NCI-H187 treated with DMSO at 0.1 percent for 48 hours (cell line): ENCODE data around the gene GIMAP1.
"Not testable (repeated sequence)": the region's sequence is repeated elsewhere in the genome, so short reads cannot be mapped to it uniquely, and the experiment has no call there.

ENCODE experiments used
- DNase-seq: peaks from one replicate; lab custom pipeline; 2025; lab: John Stamatoyannopoulos, UW

The GIMAP1 gene

DNA sequence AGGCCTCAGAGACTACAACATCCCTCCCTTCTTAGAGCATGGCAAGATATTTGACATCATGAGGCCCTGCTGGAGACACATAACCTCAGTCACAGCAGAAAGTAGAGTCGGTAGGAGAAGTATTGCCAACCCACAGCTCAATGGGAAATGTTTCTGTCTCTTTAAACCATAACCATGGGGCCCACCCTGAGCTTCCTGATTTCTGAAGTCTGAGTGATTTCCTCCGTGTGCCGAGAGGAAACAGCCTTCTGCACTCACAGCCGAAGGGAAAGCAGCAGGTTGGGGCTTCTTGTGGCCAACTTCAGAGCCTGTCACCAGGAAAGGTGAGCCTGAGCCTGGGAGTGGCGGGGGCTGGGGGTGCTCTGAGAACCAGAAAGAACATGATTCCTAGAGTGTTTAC lies at the start of gene GIMAP1:
TSS of gene GIMAP1 (plus strand) at position 246 of the 400 bp plus-strand sequence. CDS start 2,435 bp downstream, outside the sequence.
- no peak for DNase-seq

DNA sequence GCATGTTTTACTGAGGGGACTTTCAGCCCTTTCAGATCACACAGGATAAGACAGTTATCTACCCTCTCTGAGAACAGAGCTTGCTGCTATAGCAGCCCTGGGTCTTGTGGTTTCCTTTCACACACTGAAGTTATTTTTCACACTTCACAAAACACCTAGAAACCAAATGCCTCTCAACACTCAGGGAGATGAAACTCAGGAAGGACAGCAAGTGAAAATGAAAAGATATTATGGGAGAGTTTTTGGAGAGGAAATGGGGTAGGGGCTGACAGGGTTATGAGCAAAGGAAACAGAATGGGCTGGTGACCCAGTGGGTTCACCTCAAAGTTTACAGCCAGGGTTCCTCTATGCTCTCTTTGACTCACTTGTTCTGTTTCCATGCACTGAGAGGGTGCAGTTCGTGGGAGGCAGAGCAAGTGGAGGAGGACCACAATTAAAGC lies 47.9 kb upstream of the GIMAP1 start:
- DNase-seq, result no peak

DNA sequence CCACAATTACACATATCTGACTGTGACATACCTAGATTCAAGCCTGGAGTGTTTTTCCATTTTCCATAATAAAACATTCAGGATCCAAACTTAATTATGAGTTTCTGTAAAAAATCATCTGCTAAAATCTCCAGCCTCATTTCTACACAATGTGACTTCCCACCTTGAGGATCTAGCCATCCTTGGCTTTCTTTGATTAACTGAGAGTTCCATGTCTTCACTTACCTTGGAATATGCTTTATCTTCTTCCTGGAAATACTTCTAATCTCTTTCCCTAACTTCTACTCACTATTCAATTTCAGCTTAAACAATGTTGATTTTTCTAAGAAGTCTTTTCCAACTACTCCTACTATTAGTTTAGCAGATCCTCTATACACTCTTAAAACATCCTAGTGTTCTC lies 47.4 kb upstream of the GIMAP1 start:
- no peak for DNase-seq

DNA sequence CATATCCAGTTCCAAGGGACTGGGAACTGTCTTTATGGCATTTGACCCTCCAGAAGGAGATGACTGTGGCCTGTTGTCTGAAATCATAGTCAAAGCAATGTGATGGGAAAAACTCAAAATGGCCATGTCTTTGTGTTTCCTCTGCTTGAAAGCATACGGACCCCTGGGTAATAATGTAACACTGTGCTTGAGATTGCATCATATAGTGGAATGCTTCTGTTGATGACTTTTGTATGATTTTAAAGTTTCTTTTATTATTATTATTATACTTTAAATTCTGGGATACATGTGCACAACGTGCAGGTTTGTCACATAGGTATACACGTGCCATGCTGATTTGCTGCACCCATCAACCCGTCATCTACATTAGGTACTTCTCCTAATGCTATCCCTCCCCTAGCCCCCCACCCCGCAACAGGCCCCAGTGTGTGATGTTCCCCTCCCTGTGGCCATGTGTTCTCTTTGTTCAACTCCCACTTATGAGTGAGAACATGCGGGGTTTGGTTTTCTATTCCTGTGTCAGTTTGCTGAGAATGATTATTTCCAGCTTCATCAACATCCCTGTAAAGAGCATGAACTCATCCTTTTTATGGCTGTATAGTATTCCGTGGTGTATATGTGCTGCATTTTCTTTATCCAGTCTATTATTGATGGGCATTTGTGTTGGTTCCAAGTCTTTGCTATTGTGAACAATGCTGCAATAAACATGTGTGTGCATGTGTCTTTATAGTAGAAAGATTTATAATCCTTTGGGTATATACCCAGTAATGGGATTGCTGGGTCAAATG lies 44.4 kb upstream of the GIMAP1 start:
- not testable (repeated sequence) for DNase-seq

DNA sequence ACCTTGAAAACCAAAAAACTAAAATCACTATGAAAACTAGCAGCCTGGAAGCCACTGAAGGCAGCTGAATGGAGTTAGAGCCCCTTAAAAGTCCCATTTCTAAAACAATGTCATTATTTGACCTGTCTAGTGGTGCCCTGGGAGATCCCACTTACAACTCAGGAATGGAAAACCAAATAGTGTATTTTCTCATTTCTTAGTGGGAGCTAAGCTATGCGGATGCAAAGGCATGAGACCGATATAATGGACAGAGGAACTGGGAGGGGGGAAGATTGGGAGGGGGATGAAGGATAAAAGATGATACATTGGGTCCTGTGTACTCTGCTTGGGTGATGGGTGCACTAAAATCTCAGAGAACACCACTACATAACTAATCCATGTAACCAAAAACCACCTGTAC lies 40.7 kb upstream of the GIMAP1 start:
- no peak for DNase-seq

DNA sequence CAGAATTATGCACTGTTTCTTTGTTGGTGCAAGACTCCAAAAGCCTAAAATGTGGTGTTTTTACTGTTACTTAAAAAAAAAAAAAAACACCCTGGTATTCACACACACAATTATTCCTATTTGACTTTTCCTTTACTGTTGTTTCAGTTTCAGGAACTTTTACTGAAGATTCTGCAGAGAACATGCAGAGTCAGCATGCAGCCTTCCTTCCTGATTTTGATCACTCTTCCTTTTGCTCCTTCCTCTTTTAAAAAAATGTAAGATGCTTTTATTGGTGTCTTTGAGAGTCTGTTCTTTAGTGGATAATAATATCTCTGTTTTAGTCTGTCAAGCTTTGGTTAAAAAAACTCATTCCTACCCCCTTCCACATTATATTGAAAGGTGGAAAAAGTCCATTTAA lies 40.1 kb upstream of the GIMAP1 start:
- DNase-seq, result not testable (repeated sequence)

DNA sequence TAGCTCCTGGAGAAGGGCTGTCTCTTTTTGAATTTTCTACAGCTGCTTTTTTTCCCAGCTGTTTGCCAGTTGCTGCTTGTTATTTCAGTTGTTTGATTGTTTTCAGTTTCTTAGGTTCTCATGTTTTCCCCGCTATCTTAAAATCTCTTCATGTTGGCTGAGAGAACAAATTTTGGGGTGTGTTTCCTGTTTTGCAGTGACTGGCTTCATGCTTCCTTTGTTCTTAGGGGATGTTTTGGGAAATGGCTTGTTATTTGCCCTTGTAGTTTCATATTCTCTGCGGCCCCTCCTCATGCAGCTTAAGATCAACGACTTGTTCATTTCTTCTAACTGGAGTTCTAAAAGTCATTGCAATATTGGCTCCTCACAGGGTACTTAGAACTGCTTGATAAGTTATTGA lies 39.6 kb upstream of the GIMAP1 start:
- not testable (repeated sequence) for DNase-seq

DNA sequence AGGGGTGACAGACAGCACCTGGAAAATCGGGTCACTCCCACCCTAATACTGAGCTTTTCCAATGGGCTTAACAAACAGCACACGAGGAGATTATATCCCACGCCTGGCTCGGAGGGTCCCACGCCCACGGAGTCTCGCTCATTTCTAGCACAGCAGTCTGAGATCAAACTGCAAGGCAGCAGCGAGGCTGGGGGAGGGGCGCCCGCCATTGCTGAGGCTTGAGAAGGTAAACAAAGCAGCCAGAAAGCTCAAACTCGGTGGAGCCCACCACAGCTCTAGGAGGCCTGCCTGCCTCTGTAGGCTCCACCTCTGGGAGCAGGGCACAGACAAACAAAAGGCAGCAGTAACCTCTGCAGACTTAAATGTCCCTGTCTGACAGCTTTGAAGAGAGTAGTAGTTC lies 37.8 kb upstream of the GIMAP1 start:
- DNase-seq, result not testable (repeated sequence)

DNA sequence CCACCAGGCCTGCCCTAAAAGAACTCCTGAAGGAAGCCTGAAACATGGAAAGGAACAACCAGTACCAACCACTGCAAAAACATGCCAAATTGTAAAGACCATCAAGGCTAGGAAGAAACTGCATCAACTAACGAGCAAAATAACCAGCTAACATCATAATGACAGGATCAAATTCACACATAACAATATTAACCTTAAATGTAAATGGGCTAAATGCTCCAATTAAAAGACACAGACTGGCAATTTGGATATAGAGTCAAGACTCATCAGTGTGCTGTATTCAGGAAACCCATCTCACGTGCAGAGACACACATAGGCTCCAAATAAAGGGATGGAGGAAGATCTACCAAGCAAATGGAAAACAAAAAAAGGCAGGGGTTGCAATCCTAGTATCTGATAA lies 36.0 kb upstream of the GIMAP1 start:
- not testable (repeated sequence) for DNase-seq

DNA sequence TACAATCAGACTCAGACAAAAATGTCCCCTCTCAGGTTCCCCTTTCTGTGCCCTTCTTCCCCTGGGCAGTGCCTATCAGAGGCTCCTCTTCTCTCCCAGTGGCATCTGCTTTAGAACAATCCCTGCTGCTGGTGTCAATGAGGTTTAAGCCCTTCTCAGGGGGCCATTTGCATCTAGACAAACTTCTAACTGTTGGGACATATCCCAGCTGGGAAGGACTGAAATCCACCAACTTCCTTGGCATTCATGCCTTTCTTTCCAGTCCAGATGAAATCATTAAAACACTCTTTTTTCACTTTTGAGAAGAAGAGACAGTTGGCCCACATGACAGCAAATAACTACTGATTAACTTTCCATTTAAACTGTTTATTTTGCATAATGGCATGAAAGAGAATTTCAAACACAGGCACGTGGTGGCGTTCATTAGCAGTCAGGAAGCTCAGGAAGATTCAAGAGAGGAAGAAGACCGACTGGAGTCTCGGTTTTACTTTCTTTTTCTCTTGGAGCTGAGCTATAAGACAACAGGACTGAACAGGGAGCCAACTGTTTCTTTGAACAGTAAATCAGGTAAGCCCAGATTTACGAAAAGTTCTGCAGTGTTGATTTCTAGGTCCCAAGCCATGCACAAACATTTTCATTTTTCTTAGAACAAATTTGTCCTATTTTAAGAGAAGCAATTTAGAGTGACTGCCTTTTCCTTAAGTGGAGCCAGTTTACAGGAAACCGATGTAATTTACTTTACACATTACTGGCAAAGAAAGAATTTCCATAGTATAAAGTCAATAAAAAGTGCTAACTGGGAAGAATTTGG lies 31.0 kb upstream of the GIMAP1 start, which contains the start of gene GIMAP2:
TSS of gene GIMAP2 (plus strand) at position 488 of the 811 bp plus-strand sequence. CDS start 1,354 bp downstream, outside the sequence.
- DNase-seq, result no peak

DNA sequence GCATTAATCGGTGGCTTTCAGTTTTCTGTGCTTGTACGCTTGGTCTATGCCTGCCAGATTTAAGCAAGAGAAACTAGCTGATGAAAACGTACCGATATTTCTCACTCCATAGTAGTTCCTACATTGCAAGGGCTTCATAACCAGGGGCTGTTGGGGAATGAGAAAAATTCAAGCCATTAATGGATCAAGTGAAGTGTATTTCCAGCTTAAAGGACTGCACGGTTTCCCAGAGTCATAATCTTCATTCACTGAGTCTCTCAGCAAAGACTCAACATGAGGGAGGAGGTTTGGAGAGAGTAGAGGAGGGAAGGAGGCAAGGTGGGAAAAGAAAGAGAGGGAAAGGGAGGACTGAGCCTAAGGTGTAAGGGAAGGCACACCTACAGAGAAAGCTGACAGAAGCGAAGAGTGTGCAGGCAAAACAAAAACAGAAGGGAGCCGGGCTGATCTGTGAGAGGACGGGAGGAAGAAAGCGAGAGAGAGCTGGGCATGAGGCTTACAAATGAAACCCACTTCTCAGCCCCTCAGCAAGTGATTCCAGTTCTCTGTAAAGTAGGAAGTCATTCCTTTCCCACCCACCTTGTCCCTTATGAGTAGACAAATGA lies 30.3 kb upstream of the GIMAP1 start:
- no peak for DNase-seq

DNA sequence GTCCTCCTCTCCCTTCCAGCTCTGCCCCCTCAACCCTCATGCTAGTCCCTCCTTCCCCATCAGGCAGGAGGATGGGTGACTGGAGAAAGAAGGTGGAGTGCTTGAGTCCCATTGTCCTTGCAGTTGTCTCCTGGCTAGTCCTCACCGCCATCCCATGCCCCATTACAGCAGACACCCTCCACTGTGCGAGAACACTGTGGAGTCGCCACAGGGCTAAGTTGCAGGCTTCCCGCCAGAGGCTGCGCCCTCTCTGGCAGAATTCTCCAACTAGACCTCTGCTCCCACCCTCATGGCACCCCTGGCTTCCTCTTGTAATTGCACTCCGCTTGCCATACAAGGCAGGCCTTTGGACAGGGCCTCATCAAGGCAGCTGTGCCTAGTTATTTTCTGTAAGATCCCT lies 27.8 kb upstream of the GIMAP1 start:
- DNase-seq, result no peak

DNA sequence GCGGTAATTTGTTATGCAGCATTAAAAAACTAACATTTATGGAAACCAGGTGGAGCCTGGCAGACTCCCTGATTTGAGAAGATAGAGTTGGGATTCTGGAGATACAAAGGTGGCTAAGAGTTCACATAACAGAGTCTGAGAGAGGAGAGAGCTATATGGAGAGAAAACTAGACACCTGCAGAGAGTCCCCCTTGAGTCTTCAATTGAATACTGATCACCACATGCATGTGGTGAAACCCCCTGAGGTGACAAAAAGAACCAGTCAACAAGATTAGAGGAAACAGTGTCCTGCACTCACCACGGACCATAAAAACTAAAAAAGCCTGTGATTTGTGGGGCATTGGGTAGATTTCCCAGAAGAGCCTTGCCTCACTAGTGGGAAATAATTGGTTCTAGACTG lies 20.8 kb upstream of the GIMAP1 start:
- DNase-seq, result no peak

DNA sequence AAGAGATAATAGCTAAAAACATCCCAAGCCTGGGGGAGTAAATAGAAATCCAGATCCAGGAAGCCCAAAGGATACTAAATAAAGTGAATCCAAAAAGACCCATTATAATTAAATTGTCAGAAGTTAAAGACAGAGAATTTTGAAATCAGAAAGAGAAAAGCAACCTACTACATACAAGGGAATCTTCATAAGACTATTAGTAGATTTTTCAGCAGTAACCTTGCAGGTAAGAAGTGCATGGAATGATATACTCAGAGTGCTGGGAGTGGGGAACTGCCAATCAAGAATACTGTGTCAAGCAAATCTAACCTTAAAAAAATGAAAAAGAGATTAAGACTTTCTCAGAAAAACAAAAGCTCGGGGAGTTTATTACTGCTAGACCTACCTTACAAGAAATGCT lies 13.2 kb upstream of the GIMAP1 start:
- DNase-seq, result no peak

DNA sequence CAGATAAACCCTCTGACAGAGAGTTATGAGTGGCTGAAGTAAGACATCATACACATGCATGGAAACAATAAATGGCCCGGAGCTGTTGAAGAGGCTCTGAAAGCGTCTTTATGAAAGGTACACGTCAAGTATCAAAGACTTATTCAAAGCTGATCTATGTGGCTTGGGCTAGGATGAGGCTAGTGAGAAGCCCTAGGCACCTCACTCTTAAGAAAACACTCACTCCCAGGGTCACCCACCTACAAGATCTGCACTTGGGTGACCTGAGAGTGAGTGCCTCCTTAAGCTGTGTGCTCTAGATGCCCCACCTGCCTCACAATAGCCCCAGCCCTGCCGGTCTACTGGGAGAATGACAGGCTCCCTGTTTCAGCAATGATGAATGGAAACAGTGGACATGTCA lies 1.1 kb upstream of the GIMAP1 start:
- peak; percentile 11 for DNase-seq

DNA sequence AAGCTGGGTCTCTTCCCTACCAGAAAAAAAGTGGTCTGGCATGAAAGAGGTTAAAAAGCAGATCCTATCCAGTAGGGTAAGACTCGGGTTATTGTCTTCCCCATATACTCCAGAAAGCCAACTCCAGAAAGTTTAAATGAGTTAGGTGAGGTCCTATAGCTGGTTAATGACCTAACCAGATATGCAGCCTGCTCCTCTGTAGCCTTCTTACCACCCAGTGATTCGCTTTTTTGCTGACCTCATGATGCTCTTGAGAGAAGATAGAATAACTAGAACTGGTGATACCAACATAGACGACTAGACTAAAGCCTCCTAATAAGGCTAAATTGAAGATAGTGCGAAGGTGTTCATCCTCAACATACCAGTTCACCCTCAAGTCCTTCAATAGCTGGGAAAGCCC lies 675 bp upstream of the GIMAP1 start:
- DNase-seq, result no peak

DNA sequence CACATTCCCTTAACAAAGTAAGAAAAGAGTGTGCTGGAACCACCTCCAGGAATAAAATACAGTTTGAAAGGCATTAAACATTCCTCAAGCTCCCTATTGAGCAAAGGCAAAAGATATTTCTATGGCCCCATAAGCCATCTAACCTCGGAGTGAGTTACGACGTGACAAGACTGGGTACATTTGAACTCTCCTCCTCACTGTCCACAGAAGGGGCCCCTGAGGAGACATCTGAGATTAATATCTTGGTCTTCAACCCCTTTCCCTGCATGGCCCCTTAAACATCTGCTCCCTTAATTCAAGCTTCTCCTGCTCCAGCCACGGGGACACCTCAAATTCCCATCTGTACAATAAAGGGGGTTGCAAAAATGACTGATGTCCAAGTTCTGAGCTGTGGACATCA lies 526 bp downstream of the GIMAP1 start:
- no peak for DNase-seq

DNA sequence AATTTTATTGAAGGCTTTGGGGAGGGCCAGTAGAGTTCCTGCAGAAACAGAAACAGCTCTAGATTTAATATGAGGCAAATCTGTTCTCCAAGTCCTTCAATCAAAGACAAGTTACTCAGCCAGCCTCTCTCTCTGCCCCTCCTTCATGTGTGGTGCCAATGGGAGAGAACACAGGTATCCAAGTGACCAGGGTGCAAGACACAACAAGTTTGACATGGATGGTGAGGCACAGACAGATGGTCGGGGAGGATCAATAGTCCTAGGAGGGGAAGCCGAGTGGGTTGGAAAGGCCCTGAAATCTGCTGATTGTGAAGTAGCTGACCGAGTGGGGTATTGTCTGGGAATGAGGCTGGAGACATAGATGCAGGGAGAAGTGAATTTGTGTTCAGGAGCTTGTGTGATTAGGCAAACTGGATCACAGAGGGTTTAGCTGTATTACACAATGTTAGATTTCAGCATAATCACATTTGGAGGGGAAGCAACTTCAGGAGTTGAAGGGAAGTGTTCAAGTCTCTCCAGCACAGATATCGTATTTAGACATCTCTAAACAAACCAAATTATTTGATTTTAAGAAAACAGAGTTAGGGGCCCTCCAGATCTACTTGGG lies 1.5 kb downstream of the GIMAP1 start:
- DNase-seq, result no peak

DNA sequence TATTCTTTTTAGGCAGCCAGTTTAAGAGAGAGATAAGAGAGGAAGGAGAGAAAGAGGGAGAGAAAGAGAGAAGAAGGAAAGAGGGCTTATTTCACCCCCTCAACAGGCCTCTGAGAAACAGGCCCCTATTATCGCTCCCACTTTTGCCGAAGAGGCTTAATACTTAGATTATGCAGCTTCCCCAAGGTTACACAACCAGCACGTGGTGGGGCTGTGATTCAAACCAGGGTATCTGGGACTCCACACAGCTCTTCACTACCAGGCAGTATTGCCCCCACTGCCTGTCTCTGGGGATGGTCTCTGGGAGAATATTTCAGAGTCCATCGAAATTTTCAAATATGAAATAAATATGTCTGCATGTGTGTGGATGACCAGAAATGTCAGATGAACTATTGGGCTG lies 3.0 kb downstream of the GIMAP1 start:
- DNase-seq, result no peak

DNA sequence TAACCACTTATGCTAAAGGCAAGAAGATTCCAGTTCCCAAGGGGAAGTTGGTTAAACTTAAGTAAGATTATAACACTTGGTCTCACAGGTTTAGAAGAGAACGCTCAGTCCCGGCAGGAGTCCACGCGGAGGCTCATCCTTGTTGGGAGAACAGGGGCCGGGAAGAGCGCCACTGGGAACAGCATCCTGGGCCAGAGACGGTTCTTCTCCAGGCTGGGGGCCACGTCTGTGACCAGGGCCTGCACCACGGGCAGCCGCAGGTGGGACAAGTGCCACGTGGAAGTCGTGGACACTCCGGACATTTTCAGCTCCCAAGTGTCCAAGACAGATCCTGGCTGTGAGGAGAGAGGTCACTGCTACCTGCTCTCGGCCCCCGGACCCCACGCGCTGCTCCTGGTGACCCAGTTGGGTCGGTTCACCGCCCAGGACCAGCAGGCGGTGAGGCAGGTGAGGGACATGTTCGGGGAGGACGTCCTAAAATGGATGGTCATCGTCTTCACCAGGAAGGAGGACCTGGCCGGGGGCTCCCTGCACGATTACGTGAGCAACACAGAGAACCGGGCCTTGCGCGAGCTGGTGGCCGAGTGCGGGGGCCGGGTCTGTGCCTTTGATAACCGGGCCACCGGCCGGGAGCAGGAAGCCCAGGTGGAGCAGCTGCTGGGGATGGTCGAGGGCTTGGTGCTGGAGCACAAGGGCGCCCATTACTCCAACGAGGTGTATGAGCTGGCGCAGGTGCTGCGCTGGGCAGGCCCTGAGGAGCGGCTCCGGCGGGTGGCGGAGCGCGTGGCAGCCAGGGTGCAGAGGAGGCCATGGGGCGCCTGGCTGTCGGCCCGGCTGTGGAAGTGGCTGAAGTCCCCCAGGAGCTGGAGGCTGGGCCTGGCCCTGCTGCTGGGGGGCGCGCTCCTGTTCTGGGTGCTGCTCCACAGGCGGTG lies 3.8 kb downstream of the GIMAP1 start:
- no peak for DNase-seq

DNA sequence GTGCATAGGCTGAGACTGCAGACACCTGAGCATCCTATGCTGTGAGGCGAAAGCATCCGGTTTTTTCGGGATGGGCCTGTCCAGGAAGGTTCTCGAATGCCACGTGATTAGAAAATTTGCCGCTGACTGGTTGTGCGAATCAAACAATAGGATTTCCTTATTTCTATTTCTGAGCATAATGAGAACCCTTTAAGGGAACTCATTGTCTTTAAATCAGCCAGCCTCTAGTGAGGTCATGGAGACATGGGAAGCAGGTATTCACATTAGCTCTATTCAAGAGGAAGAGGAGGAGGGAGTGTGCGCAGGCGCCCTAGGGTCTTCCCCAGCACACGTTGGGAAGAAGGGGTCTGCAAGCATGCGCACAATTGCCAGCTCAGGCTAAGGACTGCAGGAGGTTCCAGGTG lies 5.6 kb downstream of the GIMAP1 start:
- no peak for DNase-seq
